HG03571 (cell line): ENCODE measurements around the gene PSMD6.

Experiments used
- ATAC-seq: cut with Tn5 transposase; IDR thresholded peaks from one replicate; pipeline ENCODE4 v1.9.1; 2021; ENCODE audit not compliant: unreplicated experiment

Gene PSMD6

GRCh38 chr3:64046996-64047594 lies 23.8 kb upstream of the PSMD6 start:
- no peak for ATAC-seq

GRCh38 chr3:64046592-64046991 lies 23.3 kb upstream of the PSMD6 start:
- ATAC-seq: no peak

- no peak for ATAC-seq
Observed at GRCh38 chr3:64042952-64043351, 19.7 kb upstream of the PSMD6 start.

- no peak for ATAC-seq
Observed at GRCh38 chr3:64039981-64040733, 16.9 kb upstream of the PSMD6 start.

GRCh38 chr3:64039332-64039731 lies 16.0 kb upstream of the PSMD6 start:
- ATAC-seq: no peak

- ATAC-seq: no peak
Observed at GRCh38 chr3:64038253-64038767, 15.0 kb upstream of the PSMD6 start.

GRCh38 chr3:64037084-64037483 lies 13.8 kb upstream of the PSMD6 start:
- ATAC-seq: no peak

- no peak for ATAC-seq
Observed at GRCh38 chr3:64033069-64033468, 9.8 kb upstream of the PSMD6 start.

GRCh38 chr3:64031540-64032508 lies 8.5 kb upstream of the PSMD6 start:
- no peak for ATAC-seq

GRCh38 chr3:64030741-64031140 lies 7.4 kb upstream of the PSMD6 start:
- ATAC-seq: peak; percentile 93

GRCh38 chr3:64029287-64029686 lies 6.0 kb upstream of the PSMD6 start:
- no peak for ATAC-seq

- ATAC-seq: no peak
Observed at GRCh38 chr3:64028754-64029153, 5.5 kb upstream of the PSMD6 start.

GRCh38 chr3:64027658-64028057 lies 4.4 kb upstream of the PSMD6 start:
- ATAC-seq: no peak

- no peak for ATAC-seq
Observed at GRCh38 chr3:64026346-64026745, 3.1 kb upstream of the PSMD6 start.

- ATAC-seq: no peak
Observed at GRCh38 chr3:64023861-64024223, 548 bp upstream of the PSMD6 start.

GRCh38 chr3:64022451-64023186 lies 675 bp downstream of the PSMD6 start:
- ATAC-seq: peak; percentile 2

GRCh38 chr3:64021922-64022321 lies 1.4 kb downstream of the PSMD6 start:
- no peak for ATAC-seq

- ATAC-seq: no peak
Observed at GRCh38 chr3:64019879-64020278, 3.4 kb downstream of the PSMD6 start.

GRCh38 chr3:64019271-64019670 lies 4.0 kb downstream of the PSMD6 start:
- ATAC-seq: no peak

GRCh38 chr3:64016941-64017620 lies 6.2 kb downstream of the PSMD6 start:
- ATAC-seq: no peak
